ENCODE results near the gene GMNC. TPM values are rescaled to one million over a fixed set of nuclear protein-coding genes. Genes with fewer than 3 reads are reported as not detected.

Gene GMNC
- total and polyA plus RNA-seq, 10 of the 15 experiments (the other 5 are each of a cell fraction or from before 2014, with no cell fraction given): not detected

- ATAC-seq: no peak
- CTCF ChIA-PET: no interaction called here
- no peaks in the 10 kb centered on the region for H3K27me3 ChIP-seq (replicated peaks in 1 of 2; ENCODE audit: control insufficient read depth in 2 of 2, insufficient read depth in 2 of 2, low read length in 1 of 2)
- SMC1A ChIA-PET (ENCODE audit: uncharacterized antibody, unreplicated experiment): no interaction called here
- no peak overlapping the region for H2AFZ ChIP-seq (ENCODE audit: control insufficient read depth, low read depth, low read length)
- no peaks in the 10 kb centered on the region for H3K9me3 ChIP-seq (replicated peaks; ENCODE audit: control insufficient read depth, insufficient read depth, low read length)
- POLR2A ChIA-PET: no interaction called here
- H4K20me1 ChIP-seq (ENCODE audit: control insufficient read depth, insufficient read depth): no peaks in the 10 kb centered on the region
- H3K36me3 ChIP-seq (ENCODE audit: control insufficient read depth in 2 of 2, insufficient read depth in 2 of 2, low read length in 1 of 2): no peaks in the 10 kb centered on the region
- 62% methylated on average over 4 of the region's 4 CpGs for WGBS (ENCODE audit: insufficient coverage, insufficient replicate concordance, low lambda C conversion rate, missing lambda C conversion rate)
- DNase-seq (ENCODE audit: low read depth, low spot score): no peak
- no peak overlapping the region for H3K9ac ChIP-seq (ENCODE audit: control insufficient read depth, insufficient read depth, low read length)
- no peaks in the 10 kb centered on the region for H3K79me2 ChIP-seq (ENCODE audit: control insufficient read depth, insufficient read depth, low read length)
- intact Hi-C loops (cut with micrococcal nuclease; ENCODE audit: unreplicated experiment) (no loop called here), in situ Hi-C loops (cut with MboI) (no loop called here)
- H3K4me2 ChIP-seq (ENCODE audit: control insufficient read depth, insufficient read depth): no peak overlapping the region
- TF ChIP-seq CHD1 (IDR thresholded peaks at IDR 0.05; ENCODE audit: low read depth, low read length) (no peak), SIX5 (IDR thresholded peaks at IDR 0.05; ENCODE audit: low read depth, low read length, severe bottlenecking) (no peak), NFXL1 (IDR thresholded peaks at IDR 0.05; ENCODE audit: borderline replicate concordance) (no peak)
- no peak for FAIRE-seq
- no peaks in the 10 kb centered on the region for H3K4me1 ChIP-seq (ENCODE audit: control insufficient read depth, insufficient read depth, low read length)
- H3K27ac ChIP-seq (ENCODE audit: control insufficient read depth, insufficient read depth): no peak overlapping the region
- no peak overlapping the region for H3K4me3 ChIP-seq
- RAD21 ChIA-PET (ENCODE audit: unreplicated experiment): no interaction called here
- BruUV-seq (replicated peaks): no TSS peak
These were observed 8.4 kb downstream of the GMNC start for GRCh38 chr3:190854062-190854461.

- H3K36me3 ChIP-seq (ENCODE audit: control insufficient read depth in 2 of 2, insufficient read depth in 2 of 2, low read length in 1 of 2): no peaks in the 10 kb centered on the region
- RAD21 ChIA-PET (ENCODE audit: unreplicated experiment): no interaction called here
- POLR2A ChIA-PET: no interaction called here
These were observed 9.0 kb downstream of the GMNC start for GRCh38 chr3:190853464-190853863.

More at GRCh38 chr3:190853464-190853863, 9.0 kb downstream of the GMNC start:
- ATAC-seq (no peak), DNase-seq (ENCODE audit: low read depth, low spot score) (no peak), FAIRE-seq (no peak)
- no peaks in the 10 kb centered on the region for H3K79me2 ChIP-seq (ENCODE audit: control insufficient read depth, insufficient read depth, low read length)
- CTCF ChIA-PET: no interaction called here
- H3K27me3 ChIP-seq (replicated peaks in 1 of 2; ENCODE audit: control insufficient read depth in 2 of 2, insufficient read depth in 2 of 2, low read length in 1 of 2): no peaks in the 10 kb centered on the region
- H3K9me3 ChIP-seq (replicated peaks; ENCODE audit: control insufficient read depth, insufficient read depth, low read length): no peaks in the 10 kb centered on the region
- H2AFZ ChIP-seq (ENCODE audit: control insufficient read depth, low read depth, low read length): no peak overlapping the region
- H3K4me3 ChIP-seq: no peak overlapping the region
- BruUV-seq (replicated peaks): no TSS peak
- H3K27ac ChIP-seq (ENCODE audit: control insufficient read depth, insufficient read depth): no peak overlapping the region
- H4K20me1 ChIP-seq (ENCODE audit: control insufficient read depth, insufficient read depth): no peaks in the 10 kb centered on the region
- in situ Hi-C loops (cut with MboI): no loop called here
- 0% methylated on average over 1 of the region's 1 CpG for WGBS (ENCODE audit: insufficient coverage, insufficient replicate concordance, low lambda C conversion rate, missing lambda C conversion rate)
- TF ChIP-seq IRF4 (IDR thresholded peaks at IDR 0.05; ENCODE audit: low read depth, low read length) (no peak), TCF7 (IDR thresholded peaks at IDR 0.05; ENCODE audit: borderline replicate concordance) (no peak), PRDM15 (CRISPR knock-in tag; IDR thresholded peaks at IDR 0.05) (no peak), PAX8 (IDR thresholded peaks at IDR 0.05) (no peak), NFYB (IDR thresholded peaks at IDR 0.05; ENCODE audit: insufficient read depth, low read depth, low read length) (no peak), E4F1 (IDR thresholded peaks at IDR 0.05; ENCODE audit: borderline replicate concordance, partially characterized antibody) (no peak)
- no peaks in the 10 kb centered on the region for H3K4me1 ChIP-seq (ENCODE audit: control insufficient read depth, insufficient read depth, low read length)
- intact Hi-C loops (cut with micrococcal nuclease; ENCODE audit: unreplicated experiment): no loop called here
- SMC1A ChIA-PET (ENCODE audit: uncharacterized antibody, unreplicated experiment): no interaction called here
- no peak overlapping the region for H3K9ac ChIP-seq (ENCODE audit: control insufficient read depth, insufficient read depth, low read length)
- no peak overlapping the region for H3K4me2 ChIP-seq (ENCODE audit: control insufficient read depth, insufficient read depth)

All from GM12878 (cell line).